HCT116 (cell line): Measurements from ENCODE around the gene DAGLA.
A peak's percentile ranks its signal among the peaks of the same experiment; 100 is the strongest.

Source experiments
- EZH2 ChIP-seq: fragments of 200-600 bp; sonication (generic); IDR thresholded peaks from 2 replicates; pipeline ENCODE4 v1.6.1; 2017; ENCODE audit warnings: antibody characterized with exemption, mixed run types
- POLR2AphosphoS5 ChIP-seq: IDR thresholded peaks from 2 replicates; pipeline ENCODE4 v1.6.1; 2011; ENCODE audit warnings: mild to moderate bottlenecking, low read depth, low read length, moderate library complexity
- RAD21 ChIP-seq: IDR thresholded peaks from 2 replicates; pipeline ENCODE4 v1.6.1; 2012; ENCODE audit warnings: low read depth, mild to moderate bottlenecking
- SIN3A ChIP-seq: IDR thresholded peaks from 2 replicates; pipeline ENCODE4 v1.6.1; 2012; ENCODE audit warnings: low read depth
- SP1 ChIP-seq: IDR thresholded peaks from 2 replicates; pipeline ENCODE4 v1.6.1; 2012; ENCODE audit warnings: low read depth
- ZNF274 ChIP-seq: fragments of 200-500 bp; sonication (Bioruptor generic); IDR thresholded peaks from 2 replicates; pipeline ENCODE4 v1.6.1; 2014; ENCODE audit warnings: mild to moderate bottlenecking, low read depth, low read length, inconsistent platforms
- TF ChIP-seq, protein P1 (sequence below), 3 experiments: fragments of 200-600 bp in 1 of 3; sonication (generic) in 1 of 3; IDR thresholded peaks in 2 of 3; conservative IDR thresholded peaks in 1 of 3; 2 replicates each; pipeline ENCODE4 v1.5.1; 2012 to 2017; ENCODE audit warnings: low read depth in 2 of 3, low read length in 2 of 3, antibody characterized with exemption in 1 of 3, borderline replicate concordance in 1 of 3, control low read depth in 1 of 3, mild to moderate bottlenecking in 1 of 3, mixed read lengths in 1 of 3, mixed run types in 1 of 3, moderate library complexity in 1 of 3; ENCODE audit not compliant: insufficient read depth in 1 of 3

DNA sequence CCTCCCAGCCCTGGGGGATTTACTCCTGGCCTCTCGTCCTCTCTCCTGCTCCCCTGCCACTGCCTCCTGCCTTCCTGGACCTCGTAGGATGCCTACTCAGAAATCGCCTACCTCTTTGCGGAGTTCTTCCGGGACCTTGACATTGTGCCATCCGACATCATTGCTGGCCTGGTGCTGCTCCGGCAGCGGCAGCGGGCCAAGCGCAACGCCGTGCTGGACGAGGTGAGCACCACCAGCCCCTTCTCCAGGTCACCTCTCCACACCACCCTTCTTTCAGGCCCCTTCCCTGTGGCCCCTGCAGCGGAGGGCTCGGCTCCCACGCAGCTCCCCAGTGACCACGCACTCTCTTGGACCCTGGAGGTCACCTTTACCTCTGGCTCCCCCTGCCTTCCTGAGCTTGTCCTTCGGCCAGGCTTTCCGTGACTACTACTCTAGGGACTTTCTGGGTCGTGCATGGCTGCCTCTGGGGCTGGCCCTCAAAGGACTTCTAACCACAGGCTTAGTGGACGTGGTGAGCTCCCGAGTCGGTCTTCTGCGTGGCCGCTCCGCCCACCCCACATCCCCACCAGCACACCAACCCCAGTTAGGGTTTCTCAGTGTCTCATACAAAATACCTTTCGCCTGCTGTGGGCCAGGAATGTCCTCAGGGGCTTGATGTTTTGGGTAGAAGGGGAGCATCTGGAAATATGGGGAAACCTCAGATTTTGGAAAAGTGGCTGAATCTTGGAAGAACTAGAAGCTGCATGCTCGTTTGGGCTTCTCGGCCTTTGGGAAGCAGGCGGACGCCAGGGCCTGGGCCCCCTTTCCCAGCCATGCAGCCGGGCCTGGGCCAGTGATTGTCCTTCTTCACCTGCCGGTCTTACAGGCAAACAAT lies 48.1 kb downstream of the DAGLA start:
- TF ChIP-seq POLR2AphosphoS5 (no peak), RAD21 (no peak), EZH2 (no peak), ZNF274 (no peak), SIN3A (no peak), SP1 (no peak)
- TF ChIP-seq, protein P1, sequence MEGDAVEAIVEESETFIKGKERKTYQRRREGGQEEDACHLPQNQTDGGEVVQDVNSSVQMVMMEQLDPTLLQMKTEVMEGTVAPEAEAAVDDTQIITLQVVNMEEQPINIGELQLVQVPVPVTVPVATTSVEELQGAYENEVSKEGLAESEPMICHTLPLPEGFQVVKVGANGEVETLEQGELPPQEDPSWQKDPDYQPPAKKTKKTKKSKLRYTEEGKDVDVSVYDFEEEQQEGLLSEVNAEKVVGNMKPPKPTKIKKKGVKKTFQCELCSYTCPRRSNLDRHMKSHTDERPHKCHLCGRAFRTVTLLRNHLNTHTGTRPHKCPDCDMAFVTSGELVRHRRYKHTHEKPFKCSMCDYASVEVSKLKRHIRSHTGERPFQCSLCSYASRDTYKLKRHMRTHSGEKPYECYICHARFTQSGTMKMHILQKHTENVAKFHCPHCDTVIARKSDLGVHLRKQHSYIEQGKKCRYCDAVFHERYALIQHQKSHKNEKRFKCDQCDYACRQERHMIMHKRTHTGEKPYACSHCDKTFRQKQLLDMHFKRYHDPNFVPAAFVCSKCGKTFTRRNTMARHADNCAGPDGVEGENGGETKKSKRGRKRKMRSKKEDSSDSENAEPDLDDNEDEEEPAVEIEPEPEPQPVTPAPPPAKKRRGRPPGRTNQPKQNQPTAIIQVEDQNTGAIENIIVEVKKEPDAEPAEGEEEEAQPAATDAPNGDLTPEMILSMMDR (IDR thresholded peaks at IDR 0.05 in 2 of 3, conservative IDR thresholded peaks at IDR 0.05 in 1 of 3; ENCODE audit: borderline replicate concordance in 1 of 3, insufficient read depth in 1 of 3, low read depth in 2 of 3, low read length in 2 of 3) = 0 out of 6 replicates have a peak, but pooled peaks of 1 of the 3 experiments have one; percentile 17
